Activated CD4-positive, alpha-beta T cell treated with anti-CD3 and anti-CD28 coated beads, Interleukin-2, Interleukin-4, amounts not matched to agents 100 ng/mL and 50 ng/mL, durations not matched to agents 16 hours and 8 hours (primary cell): Measurements from ENCODE around the gene GSTO1.
A peak's percentile ranks its signal among the peaks of the same experiment; 100 is the strongest.

Experiments used
- DNase-seq: peaks from one replicate; pipeline ENCODE4 v3.0.0-alpha.2; 2020; ENCODE audit warnings: low spot score

Gene GSTO1

GRCh38 chr10:104251443-104251842, 3.2 kb upstream of the GSTO1 start:
- DNase-seq: no peak

GRCh38 chr10:104252368-104252767, 2.3 kb upstream of the GSTO1 start:
- no peak for DNase-seq

GRCh38 chr10:104253106-104253505, 1.6 kb upstream of the GSTO1 start:
- no peak for DNase-seq

- no peak for DNase-seq
Observed at GRCh38 chr10:104253606-104254410, 884 bp upstream of the GSTO1 start.

GRCh38 chr10:104255311-104255981, 754 bp downstream of the GSTO1 start:
- peak; percentile 59 for DNase-seq

- no peak for DNase-seq
Observed at GRCh38 chr10:104256335-104256961, 1.8 kb downstream of the GSTO1 start.

GRCh38 chr10:104257235-104257634, 2.5 kb downstream of the GSTO1 start:
- no peak for DNase-seq

GRCh38 chr10:104258209-104258608, 3.5 kb downstream of the GSTO1 start:
- no peak for DNase-seq

- no peak for DNase-seq
Observed at GRCh38 chr10:104259456-104259855, 4.8 kb downstream of the GSTO1 start.

- DNase-seq: no peak
Observed at GRCh38 chr10:104259999-104260774, 5.5 kb downstream of the GSTO1 start.

GRCh38 chr10:104260775-104261115, 6.1 kb downstream of the GSTO1 start:
- peak; percentile 39 for DNase-seq

GRCh38 chr10:104262055-104262454, 7.4 kb downstream of the GSTO1 start:
- DNase-seq: no peak

GRCh38 chr10:104264783-104265182, 10.1 kb downstream of the GSTO1 start:
- no peak for DNase-seq

- DNase-seq: no peak
Observed at GRCh38 chr10:104267721-104268404, 13.2 kb downstream of the GSTO1 start.

GRCh38 chr10:104268405-104268712, 13.7 kb downstream of the GSTO1 start:
- peak; percentile 8 for DNase-seq

GRCh38 chr10:104268713-104269645, 14.3 kb downstream of the GSTO1 start, which contains the start of gene GSTO2:
GSTO2 (plus strand) TSS chr10:104269184; CDS start chr10:104274916, 5,732 bp downstream.
- peak; percentile 99 for DNase-seq

- DNase-seq: no peak
Observed at GRCh38 chr10:104273286-104273685, 18.6 kb downstream of the GSTO1 start.

GRCh38 chr10:104273899-104274575, 19.3 kb downstream of the GSTO1 start:
- no peak for DNase-seq

GRCh38 chr10:104274762-104275721, 20.4 kb downstream of the GSTO1 start:
- DNase-seq: peak; percentile 50
